Karpas-422 (cell line): ENCODE data around the gene ENTPD6. TPM values are rescaled to one million over a fixed set of nuclear protein-coding genes. Genes with fewer than 3 reads are reported as not detected.

Experiments
- small RNA-seq: library from RNA; depleted of rRNA; stranded (forward); fragments of <200 nt; gene quantifications from one replicate; pipeline ENCODE3, GENCODE V24; 2014
- total RNA-seq: library from RNA; depleted of rRNA; stranded (reverse); fragments of >200 nt; shearing (Covaris generic); gene quantifications from 2 replicates; pipeline ENCODE4 v1.2.3, GENCODE V29; 2014; ENCODE audit warnings: low replicate concordance; rRNA removed

ENTPD6 gene
- total RNA-seq, 1 experiment from 2014 or later = 100 TPM

Small RNA genes lying within 50 kb of the gene (small RNA-seq; reads per million reads assigned to genes)
- gene AL035252.4 = not detected
- gene AL121772.2 = 0.16 reads per million
- gene RF00019 = not detected

Other genes starting within 250 kb of the ENTPD6 start
- not detected in 2 replicates for gene CST7, start 246.4 kb upstream of the ENTPD6 start, total RNA-seq
- gene APMAP, start 203.0 kb upstream of the ENTPD6 start, total RNA-seq = 35.6 and 41.5 TPM in 2 replicates
- gene ACSS1, start 137.6 kb upstream of the ENTPD6 start, total RNA-seq = 2.3 and 8.5 TPM in 2 replicates
- not detected in 2 replicates for gene VSX1, start 113.6 kb upstream of the ENTPD6 start, total RNA-seq
- 188 and 302 TPM in 2 replicates for gene PYGB, start 52.4 kb downstream of the ENTPD6 start, total RNA-seq
- 26.1 and 35.9 TPM in 2 replicates for gene ABHD12, start 195.1 kb downstream of the ENTPD6 start, total RNA-seq
- 10.2 and 14.4 TPM in 2 replicates for gene GINS1, start 212.0 kb downstream of the ENTPD6 start, total RNA-seq